Small intestine (tissue), 16 donors: Measurements from ENCODE around the gene EDA2R. TPM values are rescaled to one million over a fixed set of nuclear protein-coding genes. Genes with fewer than 3 reads are reported as not detected.

ENCODE experiments used
- DNase-seq, 2 donors: peaks; one replicate each; pipeline versions ENCODE4 v3.0.0 to v3.0.0-alpha.2; 2013
- FAIRE-seq: peaks from 2 replicates; lab custom pipeline; 2012; peaks lifted over from hg19 to GRCh38; lab: Jason Lieb, UNC
- H3K27ac ChIP-seq, 3 donors: one replicate each; pipeline ENCODE4 v1.5.1; 2013; ENCODE audit warnings: low read length in 2 of 3, mild to moderate bottlenecking in 2 of 3, control low read depth in 1 of 3, inconsistent platforms in 1 of 3, low read depth in 1 of 3, moderate library complexity in 1 of 3
- H3K27me3 ChIP-seq, 3 donors: one replicate each; pipeline ENCODE4 v1.6.1; 2013; ENCODE audit warnings: low read length in 3 of 3, inconsistent platforms in 1 of 3; ENCODE audit not compliant: control insufficient read depth in 3 of 3, insufficient read depth in 3 of 3
- H3K36me3 ChIP-seq, 3 donors: one replicate each; pipeline ENCODE4 v1.6.1; 2013; ENCODE audit warnings: low read length in 3 of 3, inconsistent platforms in 1 of 3, low read depth in 1 of 3, mild to moderate bottlenecking in 1 of 3, moderate library complexity in 1 of 3; ENCODE audit not compliant: control insufficient read depth in 3 of 3, insufficient read depth in 2 of 3
- H3K4me1 ChIP-seq, 3 donors: one replicate each; pipeline ENCODE4 v1.6.1; 2013; ENCODE audit warnings: low read length in 2 of 3, inconsistent platforms in 1 of 3, low read depth in 1 of 3, mild to moderate bottlenecking in 1 of 3, moderate library complexity in 1 of 3; ENCODE audit not compliant: control insufficient read depth in 3 of 3, insufficient read depth in 2 of 3
- H3K4me3 ChIP-seq, 3 donors: one replicate each; pipeline ENCODE4 v1.5.1; 2013; ENCODE audit warnings: low read length in 3 of 3, control low read depth in 1 of 3, inconsistent platforms in 1 of 3, low read depth in 1 of 3, mild to moderate bottlenecking in 1 of 3, moderate library complexity in 1 of 3
- H3K9me3 ChIP-seq, 2 donors: one replicate each; pipeline ENCODE4 v1.6.1; 2013; ENCODE audit warnings: low read depth in 1 of 2, low read length in 1 of 2; ENCODE audit not compliant: control insufficient read depth in 2 of 2, insufficient read depth in 1 of 2
- WGBS, 3 donors: extraction: QIAGEN DNeasy Blood & Tissue Kit; methylation state at CpG; one replicate each; pipeline ENCODE4 v1.1.7; 2013; 5-methylcytosine and 5-hydroxymethylcytosine counted together
- long read RNA-seq, 10 donors: transcript quantifications; one replicate each; lab custom pipeline, GENCODE V29; 2026
- polyA plus RNA-seq, 4 donors: library from polyadenylated mRNA; stranded (reverse) in 3 of 4; unstranded in 1 of 4; fragments of 200-250 nt in 3 of 4; fragments of 120-200 nt in 1 of 4; gene quantifications; one replicate each; pipeline versions ENCODE4 v1.2.1 to v1.2.3, GENCODE V29; 2013
- donor health status: healthy with polysubstance abuse.
- donor health status: control.
- donor health status: control.
- donor health status: Bipolar disorder and iron deficiency.
- donor health status: healthy.

Gene EDA2R, protein sequence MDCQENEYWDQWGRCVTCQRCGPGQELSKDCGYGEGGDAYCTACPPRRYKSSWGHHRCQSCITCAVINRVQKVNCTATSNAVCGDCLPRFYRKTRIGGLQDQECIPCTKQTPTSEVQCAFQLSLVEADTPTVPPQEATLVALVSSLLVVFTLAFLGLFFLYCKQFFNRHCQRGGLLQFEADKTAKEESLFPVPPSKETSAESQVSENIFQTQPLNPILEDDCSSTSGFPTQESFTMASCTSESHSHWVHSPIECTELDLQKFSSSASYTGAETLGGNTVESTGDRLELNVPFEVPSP
- 1 to 10 TPM in 1 of 4 donors, under 1 TPM in 1, not detected in 2; 0.03 to 1.5 TPM for polyA plus RNA-seq
- long read RNA-seq, donor 1, result 0 reads
- long read RNA-seq, donor 2, result 0 reads
- long read RNA-seq, donor 3, result 0 reads
- long read RNA-seq, donor 4, result 0 reads
- long read RNA-seq, donor 5, result 0 reads
- long read RNA-seq, donor 6, result 0 reads
- long read RNA-seq, donor 7, result 0 reads
- long read RNA-seq, donor 8, result 0 reads
- long read RNA-seq, donor 9, result 0 reads
- long read RNA-seq, donor 10, result 0 reads

DNA sequence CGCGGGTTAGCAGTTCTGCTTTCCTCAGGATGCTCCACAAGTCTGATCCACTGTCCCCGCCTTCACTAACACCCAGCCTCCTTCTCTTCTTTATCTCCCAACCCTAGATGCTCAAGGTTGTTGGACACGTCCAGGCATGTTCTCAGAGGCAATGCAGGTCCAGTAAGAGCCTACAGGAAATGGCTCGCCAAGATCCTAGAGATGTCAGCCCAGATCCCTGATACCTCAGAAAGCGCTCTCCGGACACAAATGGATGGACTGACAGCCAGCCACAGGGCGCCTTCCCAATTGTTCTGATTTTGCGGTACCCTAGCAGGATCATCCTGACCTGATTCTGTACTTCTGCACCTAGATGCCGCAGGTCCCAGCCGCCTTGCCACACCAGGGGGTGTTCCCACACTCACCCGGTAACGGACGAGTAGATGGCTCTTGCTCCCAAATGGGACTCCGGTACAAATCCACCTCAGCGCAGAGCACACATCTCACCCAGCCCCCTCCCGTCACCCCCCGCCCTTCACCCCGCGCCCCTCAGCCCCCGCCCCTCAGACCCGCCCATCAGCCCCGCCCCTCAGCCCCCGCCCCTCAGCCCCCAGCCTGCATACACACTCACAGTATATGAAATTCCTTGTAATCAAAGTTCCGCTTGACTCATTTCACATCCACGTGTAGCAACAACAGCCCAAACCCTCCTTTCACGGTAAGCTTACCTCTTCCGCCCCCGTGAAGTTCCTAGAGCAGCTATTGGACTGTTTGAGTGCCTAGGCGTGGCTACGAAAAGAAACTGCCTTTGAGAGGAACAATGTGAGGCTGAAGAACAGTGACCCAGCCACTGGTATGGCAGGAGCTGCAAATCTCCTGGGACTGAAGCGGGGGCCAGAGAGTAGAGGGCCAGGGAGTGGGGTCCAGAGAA, at the start of gene EDA2R:
EDA2R (minus strand) TSS at position 488 of the 910 bp plus-strand sequence. CDS start 23,058 bp downstream, outside the sequence.
- Histone ChIP-seq H3K9me3 (no peaks in the 10 kb centered on the region), H3K27me3 (peaks cover 0 to 1% (median 0%) of the 10 kb centered on the region in 3 donors), H3K4me3 (no peak within 1 kb of the TSS), H3K36me3 (no peaks in the 10 kb centered on the region), H3K4me1 (no peaks in the 10 kb centered on the region), H3K27ac (no peak within 1 kb of the TSS)
- FAIRE-seq (no peak), DNase-seq (peak in 1 of 2 donors; percentile 17)
- WGBS, 3 donors, result 3 to 37% (median 27%) methylated on average over 22 to 31 of the region's 32 CpGs

DNA sequence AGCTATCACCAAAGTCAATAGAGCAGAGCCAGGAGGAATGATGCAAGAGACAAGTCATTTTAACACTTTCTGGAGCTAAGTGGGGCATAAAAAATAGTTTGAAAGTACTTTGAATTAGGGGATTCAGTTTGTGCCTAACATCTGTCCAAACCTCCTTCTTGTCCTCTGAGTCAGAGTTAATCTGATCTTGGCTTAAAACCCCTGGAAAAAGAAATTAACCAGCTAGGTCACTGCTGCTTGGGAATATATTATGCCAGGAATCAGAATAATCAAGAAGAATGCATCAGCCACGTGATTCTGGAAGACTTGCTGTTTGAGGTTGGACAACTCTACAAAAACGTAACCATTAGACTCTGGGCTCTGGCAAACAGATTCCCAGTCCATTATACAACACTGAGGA, 45.3 kb upstream of the EDA2R start:
- FAIRE-seq (no peak), DNase-seq (no peak)
- Histone ChIP-seq H3K27ac (no peak overlapping the region), H3K9me3 (no peaks in the 10 kb centered on the region), H3K4me3 (no peak overlapping the region), H3K36me3 (no peaks in the 10 kb centered on the region), H3K27me3 (no peaks in the 10 kb centered on the region), H3K4me1 (no peaks in the 10 kb centered on the region)
- 26 to 61% (median 32%) methylated on average over 2 of the region's 2 CpGs for WGBS, 3 donors

DNA sequence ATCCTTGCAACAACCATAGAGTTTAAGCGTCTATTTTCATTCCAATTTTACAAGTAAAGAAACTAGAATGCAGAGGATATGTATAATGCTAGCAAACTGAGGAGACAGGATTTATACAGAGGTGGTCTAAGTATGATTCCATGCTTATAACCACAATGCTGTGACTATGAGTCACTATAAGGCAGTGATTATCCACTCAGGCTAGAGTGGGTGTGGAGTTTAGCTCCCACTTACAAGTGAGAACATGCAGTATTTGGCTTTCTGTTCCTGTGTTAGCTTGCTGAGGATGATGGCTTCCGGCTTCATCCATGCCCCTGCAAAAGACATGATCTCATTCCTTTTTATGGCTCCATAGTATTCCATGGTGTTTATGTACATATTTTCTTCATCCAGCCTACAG, 41.6 kb upstream of the EDA2R start:
- DNase-seq (no peak), FAIRE-seq (no peak)
- 78 to 85% (median 83%) methylated on average over 2 of the region's 2 CpGs for WGBS, 3 donors

DNA sequence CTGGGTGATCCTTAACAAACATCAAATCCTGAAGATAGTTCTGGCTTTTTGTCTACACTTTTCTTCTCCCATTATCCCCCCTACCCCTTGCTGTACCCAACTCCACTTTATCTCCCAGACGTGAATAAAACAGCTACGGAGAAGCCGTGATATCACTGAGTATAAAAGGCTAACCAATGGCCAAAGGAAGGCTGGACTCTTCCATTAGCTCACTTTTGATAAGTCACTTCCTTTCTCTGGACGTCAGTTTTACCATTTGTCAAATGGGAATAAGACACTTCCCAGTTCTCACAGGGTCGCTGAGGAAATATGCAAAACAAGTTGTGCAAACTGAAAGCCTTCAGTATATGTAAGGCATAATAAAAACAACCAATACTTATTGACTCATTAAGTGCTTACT, 38.6 kb upstream of the EDA2R start:
- DNase-seq, result no peak
- H3K9me3 ChIP-seq, result no peaks in the 10 kb centered on the region
- H3K4me3 ChIP-seq, result no peak overlapping the region
- no peaks in the 10 kb centered on the region for H3K27me3 ChIP-seq
- H3K27ac ChIP-seq, result no peak overlapping the region
- H3K36me3 ChIP-seq, result no peaks in the 10 kb centered on the region
- no peaks in the 10 kb centered on the region for H3K4me1 ChIP-seq
- WGBS, 3 donors, result 56 to 74% (median 72%) methylated on average over 5 of the region's 5 CpGs
- FAIRE-seq, result no peak

More for the DNA sequence above, 41.6 kb upstream of the EDA2R start:
- Histone ChIP-seq H3K4me1 (no peaks in the 10 kb centered on the region), H3K9me3 (no peaks in the 10 kb centered on the region), H3K4me3 (no peak overlapping the region), H3K36me3 (no peaks in the 10 kb centered on the region), H3K27me3 (no peaks in the 10 kb centered on the region), H3K27ac (no peak overlapping the region)

DNA sequence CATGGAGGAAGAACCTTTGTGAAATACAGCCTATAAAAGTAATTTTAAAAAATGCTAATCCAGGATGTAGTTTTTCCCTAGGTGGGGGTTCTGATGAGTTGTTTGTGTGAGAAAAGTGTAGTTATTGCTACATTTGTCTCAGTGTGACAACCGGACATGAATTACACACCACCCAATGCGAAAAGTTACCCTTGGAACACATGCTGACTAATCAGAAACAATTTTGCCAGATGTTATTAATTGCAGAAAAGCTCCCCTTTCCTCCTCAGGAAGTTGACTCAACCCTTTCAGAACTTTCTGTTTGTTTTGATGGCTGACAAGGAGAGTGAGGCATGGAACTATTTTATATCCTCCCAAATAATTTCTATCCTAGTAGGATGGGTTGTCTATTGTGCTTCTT, 38.1 kb upstream of the EDA2R start:
- Histone ChIP-seq H3K27ac (no peak overlapping the region), H3K9me3 (no peaks in the 10 kb centered on the region), H3K4me1 (no peaks in the 10 kb centered on the region), H3K27me3 (no peaks in the 10 kb centered on the region), H3K4me3 (no peak overlapping the region), H3K36me3 (no peaks in the 10 kb centered on the region)
- DNase-seq (no peak), FAIRE-seq (no peak)
- 70 to 77% (median 70%) methylated on average over 2 of the region's 2 CpGs for WGBS, 3 donors

DNA sequence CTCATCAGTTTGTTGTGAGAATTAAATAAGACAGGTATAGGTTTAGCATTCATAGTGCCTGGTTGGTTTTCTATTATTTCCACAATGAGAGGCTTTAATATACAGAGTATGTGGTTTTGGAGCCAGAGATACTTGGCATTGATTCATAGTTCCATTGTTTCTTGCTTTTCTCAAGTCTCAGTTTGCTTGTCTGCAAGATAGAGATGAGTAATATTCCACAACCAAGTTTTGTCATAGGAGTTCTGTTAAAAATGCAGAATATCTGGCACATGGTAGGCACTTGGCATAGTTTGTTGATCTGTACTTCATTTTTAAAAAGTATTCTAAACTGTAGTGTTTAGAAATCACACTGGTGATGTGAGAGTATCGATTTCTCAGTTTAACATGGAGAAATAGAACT, 37.5 kb upstream of the EDA2R start:
- Histone ChIP-seq H3K4me1 (no peaks in the 10 kb centered on the region), H3K4me3 (no peak overlapping the region), H3K27ac (no peak overlapping the region), H3K27me3 (no peaks in the 10 kb centered on the region), H3K9me3 (no peaks in the 10 kb centered on the region), H3K36me3 (no peaks in the 10 kb centered on the region)
- DNase-seq (no peak), FAIRE-seq (no peak)
- WGBS, 3 donors, result 29 to 65% (median 36%) methylated on average over 1 of the region's 1 CpG

DNA sequence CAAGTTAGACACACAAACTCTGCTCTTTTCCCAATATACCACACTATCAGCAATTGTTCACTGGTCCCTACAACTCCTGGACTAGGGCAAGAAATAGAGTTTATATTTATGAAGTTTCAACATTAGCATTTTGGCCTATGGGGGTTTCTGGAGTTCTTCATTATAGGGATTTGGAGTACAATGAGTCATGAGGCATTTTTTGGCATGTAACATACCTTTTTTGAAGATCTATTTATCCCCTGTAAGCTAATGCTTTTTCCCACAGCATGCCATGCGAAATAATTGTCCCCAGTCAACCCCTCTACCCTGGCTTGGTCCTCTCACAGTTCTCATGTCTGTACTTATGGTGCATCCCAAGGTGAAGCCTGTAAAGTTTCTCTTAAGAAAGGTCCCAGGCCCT, 36.7 kb upstream of the EDA2R start:
- Histone ChIP-seq H3K27ac (no peak overlapping the region), H3K36me3 (no peaks in the 10 kb centered on the region), H3K4me1 (no peaks in the 10 kb centered on the region), H3K9me3 (no peaks in the 10 kb centered on the region), H3K27me3 (no peaks in the 10 kb centered on the region), H3K4me3 (no peak overlapping the region)
- WGBS, 3 donors, result 0 to 25% (median 13%) methylated on average over 1 of the region's 1 CpG
- no peak for FAIRE-seq
- DNase-seq, result no peak

DNA sequence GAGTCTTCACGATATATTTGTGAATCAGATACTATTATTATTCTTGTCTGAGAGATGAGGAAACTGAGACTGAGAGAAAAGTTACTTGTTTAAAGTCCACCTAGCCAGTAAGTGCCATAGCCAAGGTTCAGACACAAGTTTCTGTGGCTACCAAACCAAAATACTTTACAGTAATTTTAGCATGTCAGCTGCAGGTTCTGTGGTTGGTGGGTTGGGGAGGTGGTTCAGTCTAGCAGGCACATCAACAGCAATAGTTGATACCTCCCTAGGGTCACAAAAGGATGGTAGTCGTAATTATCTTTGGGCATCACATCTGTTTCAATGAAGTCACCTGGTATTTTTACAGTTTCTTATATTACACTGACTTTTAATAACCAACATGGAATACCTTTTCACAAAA, 35.6 kb upstream of the EDA2R start:
- 65 to 88% (median 65%) methylated on average over 2 of the region's 2 CpGs for WGBS, 3 donors
- Histone ChIP-seq H3K9me3 (no peaks in the 10 kb centered on the region), H3K4me3 (no peak overlapping the region), H3K4me1 (no peaks in the 10 kb centered on the region), H3K36me3 (no peaks in the 10 kb centered on the region), H3K27ac (no peak overlapping the region), H3K27me3 (no peaks in the 10 kb centered on the region)
- no peak for FAIRE-seq
- DNase-seq, result no peak
